Retinal pigment epithelial cell (primary cell): ENCODE measurements around the gene TSPYL4.

Experiments
- DNase-seq: peaks from one replicate; pipeline ENCODE4 v3.0.0-alpha.2; 2010; ENCODE audit warnings: low read depth
- H3K4me3 ChIP-seq: 2 replicates; pipeline ENCODE4 v1.5.1; 2011; ENCODE audit warnings: mild to moderate bottlenecking, low read length, control low read depth, moderate library complexity
- TF ChIP-seq, protein P1 (sequence below): conservative IDR thresholded peaks from 2 replicates; pipeline ENCODE4 v1.5.1; 2011; ENCODE audit warnings: low read depth, low read length, control low read depth, inconsistent platforms

Gene TSPYL4

DNA sequence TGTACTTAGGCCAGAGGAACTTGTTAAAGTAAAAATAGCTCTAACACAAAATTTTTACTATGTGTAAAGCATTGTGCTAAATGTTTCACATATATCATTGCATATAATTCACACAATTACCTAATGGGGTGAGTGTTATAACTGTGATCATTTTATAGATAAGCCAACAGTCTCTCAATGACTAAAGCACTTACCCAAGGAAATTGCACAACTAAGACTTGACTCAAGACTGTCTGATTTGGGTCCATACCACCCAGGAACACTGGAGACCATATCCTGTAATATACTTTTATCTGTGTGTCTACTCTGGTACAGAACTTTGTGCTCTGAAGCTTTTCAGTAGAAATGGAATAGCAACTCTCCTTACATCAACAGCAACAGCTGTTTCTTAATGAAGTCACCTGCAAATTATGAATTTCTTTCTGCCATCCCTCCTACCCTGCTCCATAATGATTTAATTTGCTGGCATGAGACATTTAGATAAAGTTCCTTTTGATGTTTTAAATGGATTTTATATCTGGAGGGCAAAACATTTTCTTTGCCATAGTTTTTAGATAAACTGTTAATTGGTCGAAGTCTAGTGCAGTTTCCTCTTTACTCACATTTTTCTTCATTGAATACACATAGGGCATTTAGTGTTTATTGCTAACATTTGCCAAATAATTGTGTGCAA is 47.5 kb downstream of the TSPYL4 start:
- TF ChIP-seq, protein P1, sequence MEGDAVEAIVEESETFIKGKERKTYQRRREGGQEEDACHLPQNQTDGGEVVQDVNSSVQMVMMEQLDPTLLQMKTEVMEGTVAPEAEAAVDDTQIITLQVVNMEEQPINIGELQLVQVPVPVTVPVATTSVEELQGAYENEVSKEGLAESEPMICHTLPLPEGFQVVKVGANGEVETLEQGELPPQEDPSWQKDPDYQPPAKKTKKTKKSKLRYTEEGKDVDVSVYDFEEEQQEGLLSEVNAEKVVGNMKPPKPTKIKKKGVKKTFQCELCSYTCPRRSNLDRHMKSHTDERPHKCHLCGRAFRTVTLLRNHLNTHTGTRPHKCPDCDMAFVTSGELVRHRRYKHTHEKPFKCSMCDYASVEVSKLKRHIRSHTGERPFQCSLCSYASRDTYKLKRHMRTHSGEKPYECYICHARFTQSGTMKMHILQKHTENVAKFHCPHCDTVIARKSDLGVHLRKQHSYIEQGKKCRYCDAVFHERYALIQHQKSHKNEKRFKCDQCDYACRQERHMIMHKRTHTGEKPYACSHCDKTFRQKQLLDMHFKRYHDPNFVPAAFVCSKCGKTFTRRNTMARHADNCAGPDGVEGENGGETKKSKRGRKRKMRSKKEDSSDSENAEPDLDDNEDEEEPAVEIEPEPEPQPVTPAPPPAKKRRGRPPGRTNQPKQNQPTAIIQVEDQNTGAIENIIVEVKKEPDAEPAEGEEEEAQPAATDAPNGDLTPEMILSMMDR, result no peak
- H3K4me3 ChIP-seq, result no peak overlapping the region
- DNase-seq, result no peak

GRCh38 chr6:116205281-116205680 is 48.6 kb downstream of the TSPYL4 start:
- H3K4me3 ChIP-seq, result no peak overlapping the region
- TF ChIP-seq, protein P1, result no peak
- no peak for DNase-seq

DNA sequence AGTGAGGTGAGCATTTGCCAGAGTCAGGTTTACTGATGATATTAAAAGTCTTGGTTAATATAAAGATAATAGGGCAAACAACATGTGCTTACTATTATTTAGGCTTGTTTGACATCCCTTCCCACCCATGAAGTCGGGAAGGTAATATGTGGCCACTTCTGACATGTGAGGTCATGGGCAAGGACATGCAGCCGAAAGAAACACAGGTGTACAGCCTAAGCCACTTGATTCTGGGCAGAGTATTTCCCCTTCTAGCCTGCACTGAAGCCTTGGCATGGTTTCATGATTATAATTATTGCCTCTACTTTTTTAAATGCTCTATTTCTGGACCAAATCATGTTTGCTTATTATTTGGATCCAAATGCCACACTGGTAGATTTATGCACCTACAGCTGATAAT is 52.3 kb downstream of the TSPYL4 start:
- DNase-seq, result no peak
- H3K4me3 ChIP-seq, result no peak overlapping the region
- TF ChIP-seq, protein P1, result no peak

GRCh38 chr6:116200619-116201249 is 53.1 kb downstream of the TSPYL4 start:
- no peak for DNase-seq

More at GRCh38 chr6:116200619-116201249, 53.1 kb downstream of the TSPYL4 start:
- TF ChIP-seq, protein P1, result no peak
- H3K4me3 ChIP-seq, result no peak overlapping the region
